Keratinocyte (primary cell): ENCODE measurements around the gene PNKD. TPM values are rescaled to one million over a fixed set of nuclear protein-coding genes. Genes with fewer than 3 reads are reported as not detected.

ENCODE experiments used
- DNase-seq: peaks from one replicate; pipeline ENCODE4 v3.0.0-alpha.2; 2011; ENCODE audit warnings: low read depth, missing footprints, low spot score
- FAIRE-seq: peaks from 2 replicates; lab custom pipeline; 2011; peaks lifted over from hg19 to GRCh38; lab: Jason Lieb, UNC
- H2AFZ ChIP-seq: 2 replicates; pipeline ENCODE4 v1.6.0; 2012; ENCODE audit warnings: low read length, control low read depth, inconsistent platforms; ENCODE audit not compliant: control insufficient read depth
- H3K27ac ChIP-seq: 2 replicates; pipeline ENCODE4 v1.5.1; 2011; ENCODE audit warnings: low read length; ENCODE audit not compliant: control insufficient read depth, insufficient read depth
- H3K27me3 ChIP-seq: 3 replicates; pipeline ENCODE4 v1.6.0; 2011; ENCODE audit warnings: low read length; ENCODE audit not compliant: control insufficient read depth, insufficient read depth; ENCODE audit errors: extremely low read depth
- H3K36me3 ChIP-seq, 2 experiments: 2 replicates in 1 of 2; 3 replicates in 1 of 2; pipeline ENCODE4 v1.5.1; 2011; ENCODE audit warnings: low read length in 2 of 2, mild to moderate bottlenecking in 1 of 2; ENCODE audit not compliant: control insufficient read depth in 2 of 2, insufficient read depth in 2 of 2; ENCODE audit errors: extremely low read depth in 1 of 2
- H3K4me1 ChIP-seq: 3 replicates; pipeline ENCODE4 v1.5.1; 2011; ENCODE audit warnings: low read length; ENCODE audit not compliant: control insufficient read depth, insufficient read depth; ENCODE audit errors: extremely low read depth
- H3K4me2 ChIP-seq: 3 replicates; pipeline ENCODE4 v1.6.0; 2011; ENCODE audit warnings: low read depth, low read length; ENCODE audit not compliant: control insufficient read depth, insufficient read depth; ENCODE audit errors: extremely low read depth
- H3K4me3 ChIP-seq, 3 experiments: fragments of 200-600 bp in 1 of 3; sonication (generic) in 1 of 3; 2 replicates in 2 of 3; 3 replicates in 1 of 3; pipeline ENCODE4 v1.5.1; 2011 to 2016; ENCODE audit warnings: low read length in 3 of 3, mild to moderate bottlenecking in 3 of 3, control low read depth in 2 of 3, inconsistent platforms in 1 of 3, low read depth in 1 of 3, mixed read lengths in 1 of 3, mixed run types in 1 of 3, moderate library complexity in 1 of 3; ENCODE audit not compliant: control insufficient read depth in 2 of 3, insufficient read depth in 2 of 3; ENCODE audit errors: extremely low read depth in 1 of 3
- H3K79me2 ChIP-seq: 2 replicates; pipeline ENCODE4 v1.6.0; 2012; ENCODE audit warnings: low read length; ENCODE audit not compliant: control insufficient read depth, insufficient read depth
- H3K9ac ChIP-seq: 3 replicates; pipeline ENCODE4 v1.6.0; 2011; ENCODE audit warnings: low read length; ENCODE audit not compliant: control insufficient read depth, insufficient read depth; ENCODE audit errors: extremely low read depth
- H3K9me1 ChIP-seq: 3 replicates; pipeline ENCODE4 v1.6.0; 2011; ENCODE audit warnings: low read length; ENCODE audit not compliant: control insufficient read depth, insufficient read depth; ENCODE audit errors: extremely low read depth
- H3K9me3 ChIP-seq: 2 replicates; pipeline ENCODE4 v1.5.1; 2012; ENCODE audit warnings: low read depth, low read length; ENCODE audit not compliant: control insufficient read depth
- H4K20me1 ChIP-seq: 3 replicates; pipeline ENCODE4 v1.6.0; 2011; ENCODE audit warnings: low read length; ENCODE audit not compliant: control insufficient read depth, insufficient read depth; ENCODE audit errors: extremely low read depth
- EZH2 ChIP-seq: IDR thresholded peaks from one replicate; pipeline ENCODE4 v1.6.1; 2012; ENCODE audit warnings: inconsistent platforms, mild to moderate bottlenecking, low read length, moderate library complexity
- dilution Hi-C: fragments of 300-500 bp; cut with MboI; formaldehyde crosslinking; loops from one replicate; pipeline ENCODE4 v1.7.0; 2020; ENCODE audit warnings: low sequenced_read_pairs; ENCODE audit not compliant: extremely low pct_ligation_motif_present
- polyA plus RNA-seq, 5 experiments: library from polyadenylated mRNA; depleted of rRNA in 3 of 5; stranded (reverse) in 3 of 5; stranded (forward) in 1 of 5; unstranded in 1 of 5; fragments of >200 nt; gene quantifications; 1 replicate in 1 of 5; 2 replicates in 3 of 5; 3 replicates in 1 of 5; pipeline versions ENCODE4 v1.2.1 to v1.2.3, GENCODE V29; 2011 to 2012; ENCODE audit warnings: missing spikeins in 2 of 5, low read depth in 1 of 5, low replicate concordance in 1 of 5
- TF ChIP-seq, protein P1 (sequence below), 3 experiments: IDR thresholded peaks in 1 of 3; conservative IDR thresholded peaks in 1 of 3; optimal IDR thresholded peaks in 1 of 3; 2 replicates in 2 of 3; 3 replicates in 1 of 3; pipeline versions ENCODE3 to v1.5.1; 2011; ENCODE audit warnings: low read length in 3 of 3, mild to moderate bottlenecking in 3 of 3, moderate library complexity in 2 of 3, control low read depth in 1 of 3, inconsistent platforms in 1 of 3; ENCODE audit not compliant: insufficient read depth in 2 of 3; ENCODE audit errors: extremely low read depth in 1 of 3

PNKD gene
- polyA plus RNA-seq, 1 donor (not counting 4 experiments of a cell fraction or from before 2014, with no cell fraction given) = 22.8 TPM

DNA sequence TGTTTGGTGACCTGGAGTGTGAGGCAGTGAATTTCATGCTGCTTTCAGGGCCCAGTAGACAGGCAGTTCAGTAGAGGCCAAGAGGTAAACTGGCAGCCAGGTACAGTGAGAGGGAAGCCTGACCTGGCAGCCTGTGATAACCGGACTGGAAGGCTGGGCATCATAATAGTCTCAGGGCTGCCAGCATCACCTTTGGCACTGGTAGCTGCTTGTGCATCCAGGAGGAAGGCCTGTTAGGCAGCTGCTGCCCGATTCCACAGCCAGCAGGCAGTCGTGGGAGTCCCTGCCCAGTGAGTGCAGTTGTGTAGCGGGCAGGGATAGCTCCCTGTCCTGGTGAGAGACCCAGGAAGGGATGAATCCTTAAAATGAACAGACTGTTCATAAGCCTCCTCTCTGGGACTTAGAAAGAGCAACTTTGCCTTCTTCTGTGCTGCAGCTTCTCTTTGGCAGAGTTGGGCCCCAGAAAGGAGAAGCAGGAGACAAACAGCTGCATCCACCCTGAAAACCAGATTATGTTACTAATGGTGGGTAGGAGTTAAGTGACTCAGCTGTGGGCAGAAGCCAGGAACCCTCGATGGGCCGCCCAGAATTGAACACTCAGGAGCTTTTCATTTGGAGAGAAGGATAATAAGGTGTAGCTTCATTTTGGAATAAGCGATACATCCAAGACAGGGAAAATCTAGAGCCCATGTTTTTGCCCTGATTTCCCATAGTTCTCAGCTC, 17.6 kb upstream of the PNKD start:
- no peaks in the 10 kb centered on the region for H3K4me1 ChIP-seq
- H3K36me3 ChIP-seq = peaks cover 52 to 64% of the 10 kb centered on the region in 2 experiments

DNA sequence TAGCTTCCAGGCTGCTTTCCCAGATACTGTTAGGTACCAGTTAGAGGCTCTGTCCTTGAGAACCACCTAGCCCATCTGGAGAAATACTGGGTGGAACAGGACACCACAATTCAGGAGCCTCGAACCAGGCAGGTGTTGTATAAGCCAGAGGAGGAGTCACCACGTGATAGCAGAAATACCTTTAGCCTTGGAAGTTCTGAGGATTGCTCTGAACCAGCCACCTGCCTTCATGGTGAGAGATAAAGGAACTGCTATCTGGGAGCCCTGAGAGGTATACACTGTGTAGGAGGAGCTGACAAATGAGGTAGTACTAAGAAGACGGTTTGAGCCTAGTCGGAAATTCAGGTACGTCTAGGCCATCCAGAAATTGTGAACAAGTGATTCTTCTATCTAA, 17.1 kb upstream of the PNKD start:
- DNase-seq (no peak), FAIRE-seq (no peak)
- H3K79me2 ChIP-seq = peaks cover 9% of the 10 kb centered on the region
- H3K36me3 ChIP-seq = peaks cover 52 to 59% of the 10 kb centered on the region in 2 experiments
- no peaks in the 10 kb centered on the region for H3K27me3 ChIP-seq
- H3K4me2 ChIP-seq = no peak overlapping the region
- H3K9me3 ChIP-seq = no peaks in the 10 kb centered on the region
- H3K27ac ChIP-seq = no peak overlapping the region
- no peaks in the 10 kb centered on the region for H3K9me1 ChIP-seq
- H3K4me3 ChIP-seq = no peak overlapping the region
- no peak overlapping the region for H2AFZ ChIP-seq
- TF ChIP-seq EZH2 = no peak
- TF ChIP-seq, protein P1, sequence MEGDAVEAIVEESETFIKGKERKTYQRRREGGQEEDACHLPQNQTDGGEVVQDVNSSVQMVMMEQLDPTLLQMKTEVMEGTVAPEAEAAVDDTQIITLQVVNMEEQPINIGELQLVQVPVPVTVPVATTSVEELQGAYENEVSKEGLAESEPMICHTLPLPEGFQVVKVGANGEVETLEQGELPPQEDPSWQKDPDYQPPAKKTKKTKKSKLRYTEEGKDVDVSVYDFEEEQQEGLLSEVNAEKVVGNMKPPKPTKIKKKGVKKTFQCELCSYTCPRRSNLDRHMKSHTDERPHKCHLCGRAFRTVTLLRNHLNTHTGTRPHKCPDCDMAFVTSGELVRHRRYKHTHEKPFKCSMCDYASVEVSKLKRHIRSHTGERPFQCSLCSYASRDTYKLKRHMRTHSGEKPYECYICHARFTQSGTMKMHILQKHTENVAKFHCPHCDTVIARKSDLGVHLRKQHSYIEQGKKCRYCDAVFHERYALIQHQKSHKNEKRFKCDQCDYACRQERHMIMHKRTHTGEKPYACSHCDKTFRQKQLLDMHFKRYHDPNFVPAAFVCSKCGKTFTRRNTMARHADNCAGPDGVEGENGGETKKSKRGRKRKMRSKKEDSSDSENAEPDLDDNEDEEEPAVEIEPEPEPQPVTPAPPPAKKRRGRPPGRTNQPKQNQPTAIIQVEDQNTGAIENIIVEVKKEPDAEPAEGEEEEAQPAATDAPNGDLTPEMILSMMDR (optimal IDR thresholded peaks at IDR 0.05 in 1 of 3, IDR thresholded peaks at IDR 0.05 in 1 of 3, conservative IDR thresholded peaks at IDR 0.05 in 1 of 3; ENCODE audit: extremely low read depth in 1 of 3, insufficient read depth in 2 of 3, low read length in 3 of 3) = no peak
- H3K9ac ChIP-seq = no peak overlapping the region
- H4K20me1 ChIP-seq = peaks cover 15% of the 10 kb centered on the region
- no peaks in the 10 kb centered on the region for H3K4me1 ChIP-seq
- dilution Hi-C loops = no loop called here

More for the DNA sequence above, 17.6 kb upstream of the PNKD start:
- H3K9ac ChIP-seq = no peak overlapping the region
- FAIRE-seq = no peak
- H2AFZ ChIP-seq = no peak overlapping the region
- H3K9me1 ChIP-seq = no peaks in the 10 kb centered on the region
- peaks cover 9% of the 10 kb centered on the region for H3K79me2 ChIP-seq
- peaks cover 15% of the 10 kb centered on the region for H4K20me1 ChIP-seq
- no peaks in the 10 kb centered on the region for H3K27me3 ChIP-seq
- H3K4me3 ChIP-seq = no peak overlapping the region
- dilution Hi-C loops = no loop called here
- no peaks in the 10 kb centered on the region for H3K9me3 ChIP-seq
- no peak overlapping the region for H3K27ac ChIP-seq
- H3K4me2 ChIP-seq = no peak overlapping the region
- DNase-seq = no peak
- TF ChIP-seq EZH2 = no peak
- TF ChIP-seq, protein P1 (optimal IDR thresholded peaks at IDR 0.05 in 1 of 3, IDR thresholded peaks at IDR 0.05 in 1 of 3, conservative IDR thresholded peaks at IDR 0.05 in 1 of 3; ENCODE audit: extremely low read depth in 1 of 3, insufficient read depth in 2 of 3, low read length in 3 of 3) = no peak
